Neural cell (in vitro differentiated cells): ENCODE measurements around the gene TWNK. TPM values are rescaled to one million over a fixed set of nuclear protein-coding genes. Genes with fewer than 3 reads are reported as not detected.

Experiments used
- H2AFZ ChIP-seq: fragments of 200-600, 300-800 bp; sonication (generic), shearing (Covaris generic); 2 replicates; pipeline ENCODE4 v1.6.0; 2014; ENCODE audit warnings: low read depth, mild to moderate bottlenecking, antibody characterized with exemption, low read length, moderate library complexity
- H3F3A ChIP-seq: fragments of 200-600 bp; shearing (Covaris generic); 2 replicates; pipeline ENCODE4 v1.6.1; 2016; ENCODE audit warnings: mild to moderate bottlenecking, moderate library complexity, mixed read lengths, antibody characterized with exemption, low read length; ENCODE audit not compliant: insufficient read depth, poor library complexity, severe bottlenecking
- H3K27ac ChIP-seq: fragments of 200-600, 300-800 bp; sonication (generic), shearing (Covaris generic); 2 replicates; pipeline ENCODE4 v1.5.1; 2014; ENCODE audit warnings: mild to moderate bottlenecking, low read length, moderate library complexity
- H3K27me3 ChIP-seq: fragments of 300-800, 200-600 bp; sonication (generic), shearing (Covaris generic); 2 replicates; pipeline ENCODE4 v1.6.0; 2014; ENCODE audit warnings: mild to moderate bottlenecking, low read depth, low read length, moderate library complexity; ENCODE audit not compliant: insufficient read depth
- H3K36me3 ChIP-seq: fragments of 300-800, 200-600 bp; sonication (generic), shearing (Covaris generic); 2 replicates; pipeline ENCODE4 v1.5.1; 2014; ENCODE audit warnings: mild to moderate bottlenecking, antibody characterized with exemption, low read length, moderate library complexity; ENCODE audit not compliant: insufficient read depth
- H3K4me2 ChIP-seq: fragments of 300-800, 200-600 bp; sonication (generic), shearing (Covaris generic); 2 replicates; pipeline ENCODE4 v1.6.0; 2014; ENCODE audit warnings: mild to moderate bottlenecking, low read length
- H3K4me3 ChIP-seq: fragments of 300-800, 200-600 bp; sonication (generic), shearing (Covaris generic); 2 replicates; pipeline ENCODE4 v1.5.1; 2014; ENCODE audit warnings: mild to moderate bottlenecking, low read length, moderate library complexity
- H3K79me2 ChIP-seq: fragments of 200-600 bp; shearing (Covaris generic); replicated peaks from 2 replicates; pipeline ENCODE4 v1.6.0; 2014; ENCODE audit warnings: mild to moderate bottlenecking, low read length, moderate library complexity; ENCODE audit not compliant: insufficient read depth
- H3K9ac ChIP-seq: fragments of 300-800, 200-600 bp; sonication (generic), shearing (Covaris generic); 2 replicates; pipeline ENCODE4 v1.6.1; 2016; ENCODE audit warnings: mild to moderate bottlenecking, low read length, mixed read lengths
- H3K9me2 ChIP-seq: fragments of 200-600 bp; shearing (Covaris generic); 2 replicates; pipeline ENCODE4 v1.6.1; 2016; ENCODE audit warnings: mild to moderate bottlenecking, low read length, mixed read lengths; ENCODE audit not compliant: insufficient read depth
- H3K9me3 ChIP-seq: fragments of 200-600, 300-800 bp; sonication (generic), shearing (Covaris generic); 2 replicates; pipeline ENCODE4 v1.6.1; 2016; ENCODE audit warnings: mild to moderate bottlenecking, mixed run types, low read length, moderate library complexity, mixed read lengths
- H4K20me1 ChIP-seq: fragments of 200-600 bp; shearing (Covaris generic); 2 replicates; pipeline ENCODE4 v1.6.1; 2016; ENCODE audit warnings: mild to moderate bottlenecking, mixed run types; ENCODE audit not compliant: insufficient read depth
- CTCF ChIP-seq: fragments of 450-650 bp; IDR thresholded peaks from 2 replicates; pipeline ENCODE4 v1.5.1; 2014; ENCODE audit warnings: antibody characterized with exemption, mild to moderate bottlenecking, moderate library complexity; ENCODE audit not compliant: poor library complexity, severe bottlenecking
- EP300 ChIP-seq: fragments of 450-650 bp; conservative IDR thresholded peaks from 2 replicates; pipeline ENCODE4 v1.6.1; 2014; ENCODE audit warnings: antibody characterized with exemption, mild to moderate bottlenecking, moderate library complexity; ENCODE audit not compliant: poor library complexity, severe bottlenecking
- EZH2 ChIP-seq: fragments of 200-600, 300-800 bp; shearing (Covaris generic), sonication (generic); IDR thresholded peaks from 2 replicates; pipeline ENCODE4 v1.6.1; 2014; ENCODE audit warnings: antibody characterized with exemption, low read length, borderline replicate concordance, mild to moderate bottlenecking; ENCODE audit not compliant: insufficient read depth, poor library complexity, severe bottlenecking
- MXI1 ChIP-seq: fragments of 450-650 bp; conservative IDR thresholded peaks from 2 replicates; pipeline ENCODE4 v1.6.1; 2014; ENCODE audit warnings: antibody characterized with exemption, mild to moderate bottlenecking; ENCODE audit not compliant: poor library complexity, severe bottlenecking
- POLR2AphosphoS5 ChIP-seq: IDR thresholded peaks from 2 replicates; pipeline ENCODE4 v1.6.1; 2012
- RAD21 ChIP-seq: fragments of 450-650 bp; conservative IDR thresholded peaks from 2 replicates; pipeline ENCODE4 v1.6.1; 2014; ENCODE audit warnings: antibody characterized with exemption, mild to moderate bottlenecking, moderate library complexity
- REST ChIP-seq: IDR thresholded peaks from 2 replicates; pipeline ENCODE4 v1.6.1; 2012; ENCODE audit warnings: borderline replicate concordance
- SMC3 ChIP-seq: fragments of 450-650 bp; conservative IDR thresholded peaks from 2 replicates; pipeline ENCODE4 v1.6.1; 2014; ENCODE audit warnings: antibody characterized with exemption, mild to moderate bottlenecking, moderate library complexity; ENCODE audit not compliant: poor library complexity
- TAF1 ChIP-seq: IDR thresholded peaks from 2 replicates; pipeline ENCODE4 v1.6.1; 2012; ENCODE audit warnings: low read depth
- polyA plus RNA-seq: library from polyadenylated mRNA; depleted of rRNA; stranded (reverse); fragments of >200 nt; gene quantifications from 2 replicates; pipeline ENCODE4 v1.2.3, GENCODE V29; 2014

TWNK gene
- polyA plus RNA-seq, 1 donor from 2014 or later: 4.8 TPM

- no peak overlapping the region for H3K9ac ChIP-seq
Observed at GRCh38 chr10:101007915-101008822, 20.8 kb downstream of the TWNK start.

More at GRCh38 chr10:101007915-101008822, 20.8 kb downstream of the TWNK start:
- Histone ChIP-seq H2AFZ (no peak overlapping the region), H3K9me3 (no peaks in the 10 kb centered on the region), H3K4me3 (no peak overlapping the region), H4K20me1 (no peaks in the 10 kb centered on the region), H3K36me3 (no peaks in the 10 kb centered on the region), H3K4me2 (no peak overlapping the region), H3K9me2 (no peaks in the 10 kb centered on the region), H3F3A (no peaks in the 10 kb centered on the region), H3K27me3 (no peaks in the 10 kb centered on the region), H3K79me2 (peaks cover 2% of the 10 kb centered on the region), H3K27ac (no peak overlapping the region)
- TF ChIP-seq CTCF (no peak), MXI1 (no peak), EZH2 (no peak), TAF1 (no peak), SMC3 (no peak), EP300 (no peak), POLR2AphosphoS5 (no peak), RAD21 (no peak), REST (no peak)
